BJ (cell line): ENCODE measurements around the gene CLIC4. TPM values are rescaled to one million over a fixed set of nuclear protein-coding genes. Genes with fewer than 3 reads are reported as not detected.
"Not testable (repeated sequence)": the region's sequence is repeated elsewhere in the genome, so short reads cannot be mapped to it uniquely, and the experiment has no call there.

Source experiments
- CTCF ChIA-PET: fragments of 350-600 bp; formaldehyde crosslinking; extraction: SDS; loops from one replicate; lab custom pipeline; 2021; ENCODE audit warnings: antibody characterized with exemption, inconsistent platforms; lab: Yijun Ruan, JAX
- POLR2A ChIA-PET: fragments of 300-600 bp; sonication (Branson Sonifier 250); formaldehyde crosslinking; extraction: SDS; loops from one replicate; lab custom pipeline; 2021; ENCODE audit warnings: antibody characterized with exemption; lab: Charles Lee
- DNase-seq: peaks from one replicate; pipeline ENCODE4 v3.0.0-alpha.2; 2011; ENCODE audit warnings: low read depth
- H3K27me3 ChIP-seq: 2 replicates; pipeline ENCODE4 v1.6.0; 2011; ENCODE audit warnings: low read length; ENCODE audit not compliant: control insufficient read depth, insufficient read depth
- H3K36me3 ChIP-seq: 2 replicates; pipeline ENCODE4 v1.5.1; 2011; ENCODE audit warnings: low read length; ENCODE audit not compliant: control insufficient read depth, insufficient read depth
- H3K4me3 ChIP-seq: 2 replicates; pipeline ENCODE4 v1.5.1; 2011; ENCODE audit warnings: low read depth, mild to moderate bottlenecking, control low read depth, low read length
- polyA plus RNA-seq: library from polyadenylated mRNA; depleted of rRNA; stranded (reverse); fragments of >200 nt; gene quantifications from 2 replicates; pipeline ENCODE4 v1.2.3, GENCODE V29; 2011
- TF ChIP-seq, protein P1 (sequence below): IDR thresholded peaks from 2 replicates; pipeline ENCODE4 v1.5.1; 2011; ENCODE audit warnings: low read depth, mild to moderate bottlenecking, control low read depth, inconsistent platforms, low read length, moderate library complexity; ENCODE audit not compliant: insufficient read depth

The CLIC4 gene
- polyA plus RNA-seq, 1 experiment = 275 TPM

DNA sequence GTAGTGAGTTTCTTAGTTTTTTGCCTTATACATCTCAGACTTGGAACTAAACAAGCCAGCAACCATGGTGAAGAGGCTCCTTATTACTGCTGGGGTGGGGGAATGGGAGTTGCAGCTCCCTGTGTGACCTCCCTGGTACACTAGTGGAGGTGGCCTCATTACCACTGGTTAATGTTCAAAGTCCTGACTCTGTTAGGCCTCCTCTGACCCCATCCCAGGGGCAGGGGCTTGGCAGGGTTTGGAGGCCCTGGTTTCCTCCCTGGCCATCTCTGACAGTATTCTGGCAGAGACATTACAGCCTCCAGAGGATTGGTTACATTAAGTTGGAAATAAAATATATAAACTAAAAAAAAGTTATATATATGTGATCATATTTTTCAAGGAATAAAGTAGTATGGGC is 45.2 kb downstream of the CLIC4 start:
- ChIA-PET POLR2A (no interaction called here), CTCF (no interaction called here)
- TF ChIP-seq, protein P1, sequence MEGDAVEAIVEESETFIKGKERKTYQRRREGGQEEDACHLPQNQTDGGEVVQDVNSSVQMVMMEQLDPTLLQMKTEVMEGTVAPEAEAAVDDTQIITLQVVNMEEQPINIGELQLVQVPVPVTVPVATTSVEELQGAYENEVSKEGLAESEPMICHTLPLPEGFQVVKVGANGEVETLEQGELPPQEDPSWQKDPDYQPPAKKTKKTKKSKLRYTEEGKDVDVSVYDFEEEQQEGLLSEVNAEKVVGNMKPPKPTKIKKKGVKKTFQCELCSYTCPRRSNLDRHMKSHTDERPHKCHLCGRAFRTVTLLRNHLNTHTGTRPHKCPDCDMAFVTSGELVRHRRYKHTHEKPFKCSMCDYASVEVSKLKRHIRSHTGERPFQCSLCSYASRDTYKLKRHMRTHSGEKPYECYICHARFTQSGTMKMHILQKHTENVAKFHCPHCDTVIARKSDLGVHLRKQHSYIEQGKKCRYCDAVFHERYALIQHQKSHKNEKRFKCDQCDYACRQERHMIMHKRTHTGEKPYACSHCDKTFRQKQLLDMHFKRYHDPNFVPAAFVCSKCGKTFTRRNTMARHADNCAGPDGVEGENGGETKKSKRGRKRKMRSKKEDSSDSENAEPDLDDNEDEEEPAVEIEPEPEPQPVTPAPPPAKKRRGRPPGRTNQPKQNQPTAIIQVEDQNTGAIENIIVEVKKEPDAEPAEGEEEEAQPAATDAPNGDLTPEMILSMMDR = no peak
- no peaks in the 10 kb centered on the region for H3K36me3 ChIP-seq
- H3K4me3 ChIP-seq = no peak overlapping the region
- no peak for DNase-seq
- H3K27me3 ChIP-seq = no peaks in the 10 kb centered on the region

DNA sequence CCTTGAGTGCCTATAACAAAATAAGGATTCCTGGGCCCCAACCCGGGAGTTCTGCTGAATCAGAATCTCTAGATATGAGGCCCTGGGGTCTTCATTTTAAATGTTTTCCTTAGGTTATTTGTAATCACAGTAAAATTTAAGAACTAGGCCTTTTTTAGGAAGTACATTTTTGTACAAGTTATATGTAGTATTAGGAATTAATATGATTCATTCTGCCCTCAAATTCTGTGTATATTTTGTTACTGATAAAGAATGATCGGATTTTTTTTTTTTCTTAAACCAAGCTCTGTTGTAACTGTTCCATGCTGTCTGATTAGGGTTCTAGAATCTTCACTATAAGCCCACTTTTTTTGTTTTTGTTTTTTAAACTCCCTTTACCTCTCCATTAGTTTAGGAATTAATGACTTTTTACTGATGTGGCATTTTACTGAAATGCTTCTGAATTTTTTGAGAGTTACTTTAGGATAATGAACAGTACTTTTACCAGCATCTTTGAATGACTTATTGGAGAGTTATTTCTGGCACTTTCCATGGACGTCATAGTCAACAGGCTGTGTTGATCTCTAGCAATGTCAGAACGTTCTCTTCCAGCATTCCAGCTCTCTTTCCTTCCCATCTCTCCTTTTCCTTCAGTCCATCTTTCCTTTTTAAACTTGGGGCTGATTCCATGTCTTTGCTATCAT is 48.3 kb downstream of the CLIC4 start:
- POLR2A ChIA-PET = interaction anchor here (0.5 to 0.6 kb wide), 2 partner anchors 25 to 110 kb away, joined by 3 to 6 read pairs; no protein-coding TSS in a partner anchor
- H3K36me3 ChIP-seq = no peaks in the 10 kb centered on the region
- TF ChIP-seq, protein P1 = no peak
- peak; percentile 67 for DNase-seq
- no peak overlapping the region for H3K4me3 ChIP-seq
- CTCF ChIA-PET = interaction anchor here (0.6 kb wide), 1 partner anchor 54 kb away, joined by 4 read pairs; no protein-coding TSS in a partner anchor
- no peaks in the 10 kb centered on the region for H3K27me3 ChIP-seq

DNA sequence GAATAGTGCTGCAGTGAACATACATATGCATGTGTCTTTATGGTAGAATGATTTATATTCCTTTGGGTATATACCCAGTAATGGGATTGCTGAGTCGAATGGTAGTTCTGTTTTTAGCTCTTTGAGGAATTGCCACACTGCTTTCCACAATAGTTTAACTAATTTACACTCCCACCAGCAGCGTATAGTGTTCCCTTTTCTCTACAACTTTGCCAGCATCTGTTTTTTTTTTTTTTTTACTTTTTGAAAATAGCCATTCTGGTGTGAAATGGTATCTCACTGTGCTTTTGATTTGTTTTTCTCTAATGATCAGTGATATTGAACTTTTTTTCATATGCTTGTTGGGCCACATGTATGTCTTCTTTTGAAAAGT is 48.9 kb downstream of the CLIC4 start:
- POLR2A ChIA-PET = interaction anchor here (0.5 to 0.6 kb wide), 2 partner anchors 25 to 111 kb away, joined by 3 to 6 read pairs; no protein-coding TSS in a partner anchor
- CTCF ChIA-PET = interaction anchor here (0.6 kb wide), 1 partner anchor 54 kb away, joined by 4 read pairs; no protein-coding TSS in a partner anchor
- not testable (repeated sequence) for H3K4me3 ChIP-seq, H3K27me3 ChIP-seq, H3K36me3 ChIP-seq, DNase-seq

DNA sequence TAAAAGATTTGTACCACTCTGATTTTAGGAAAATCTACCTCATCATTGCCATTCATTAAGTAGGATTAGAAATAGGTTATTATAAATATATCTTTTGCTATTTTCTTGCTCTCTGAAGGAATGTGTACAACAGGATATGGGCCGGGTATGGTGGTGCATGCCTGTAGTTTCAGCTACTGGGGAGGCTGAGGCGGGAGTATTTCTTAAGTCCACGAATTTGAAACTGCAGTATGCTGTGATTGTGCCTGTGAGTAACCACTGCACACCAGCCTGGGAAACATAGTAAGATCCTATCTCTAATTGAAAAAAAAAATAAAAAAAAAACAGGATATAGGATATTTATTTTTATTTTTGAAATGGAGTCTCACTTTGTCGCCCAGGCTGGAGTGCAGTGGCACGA is 50.0 kb downstream of the CLIC4 start:
- DNase-seq = no peak
- TF ChIP-seq, protein P1 = no peak
- CTCF ChIA-PET = no interaction called here

DNA sequence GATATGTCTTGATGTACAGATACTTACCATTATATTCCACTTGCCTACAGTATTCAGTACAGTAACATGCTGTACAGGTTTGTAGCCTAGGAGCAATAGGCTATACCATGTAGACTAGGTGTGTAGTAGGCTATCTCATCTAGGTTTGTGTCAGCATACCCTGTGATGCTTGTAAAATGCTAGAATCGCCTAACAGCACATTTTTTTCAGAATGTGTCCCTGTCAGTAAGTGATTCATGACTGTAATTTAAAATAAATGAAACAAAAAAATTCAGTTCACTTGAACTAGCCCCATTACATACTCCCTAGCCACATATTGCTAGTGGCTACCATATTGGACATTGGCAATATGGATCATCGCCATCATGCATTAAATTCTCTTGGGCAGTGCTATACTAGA is 51.3 kb downstream of the CLIC4 start:
- ChIA-PET POLR2A (no interaction called here), CTCF (no interaction called here)
- TF ChIP-seq, protein P1 = no peak
- Histone ChIP-seq H3K36me3 (no peaks in the 10 kb centered on the region), H3K27me3 (no peaks in the 10 kb centered on the region), H3K4me3 (no peak overlapping the region)
- no peak for DNase-seq

More for the DNA sequence above, 50.0 kb downstream of the CLIC4 start:
- H3K4me3 ChIP-seq = no peak overlapping the region
- H3K36me3 ChIP-seq = no peaks in the 10 kb centered on the region
- H3K27me3 ChIP-seq = no peaks in the 10 kb centered on the region
- POLR2A ChIA-PET = no interaction called here

DNA sequence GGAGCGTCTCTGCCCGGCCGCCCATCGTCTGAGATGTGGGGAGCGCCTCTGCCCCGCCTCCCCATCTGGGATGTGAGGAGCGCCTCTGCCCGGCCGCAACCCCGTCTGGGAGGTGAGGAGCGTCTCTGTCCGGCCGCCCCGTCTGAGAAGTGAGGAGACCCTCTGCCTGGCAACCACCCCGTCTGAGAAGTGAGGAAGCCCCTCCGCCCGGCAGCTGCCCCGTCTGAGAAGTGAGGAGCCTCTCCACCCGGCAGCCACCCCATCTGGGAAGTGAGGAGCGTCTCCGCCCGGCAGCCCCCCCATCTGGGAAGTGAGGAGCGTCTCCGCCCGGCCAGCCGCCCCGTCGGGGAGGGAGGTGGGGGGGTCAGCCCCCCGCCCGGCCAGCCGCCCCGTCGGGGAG is 54.0 kb downstream of the CLIC4 start:
- DNase-seq, H3K27me3 ChIP-seq, CTCF ChIA-PET, H3K36me3 ChIP-seq, POLR2A ChIA-PET, H3K4me3 ChIP-seq: not testable (repeated sequence)
